Stimulated activated naive B cell treated with anti-CD40 and anti-IgM and Interleukin-4, amounts not matched to agents 10 μg/mL and 1 μg/mL and 100 μg/mL, for 72 hours (primary cell): ENCODE results near the gene PABPN1.

ENCODE experiments used
- ATAC-seq, 2 donors: fragments of 150-1000 bp; cut with Tn5 transposase; replicated peaks; 2 replicates each; pipeline ENCODE4 v1.10.0; 2021; ENCODE audit warnings: moderate library complexity in 1 of 2
- DNase-seq: peaks from one replicate; pipeline ENCODE4 v3.0.0; 2021
- H3K27ac Mint-ChIP-seq: one replicate; pipeline ENCODE4 v1.8.0; 2022; ENCODE audit warnings: mild to moderate bottlenecking, mixed read lengths
- H3K27me3 Mint-ChIP-seq, 2 donors: one replicate each; pipeline ENCODE4 v1.8.0; 2022; ENCODE audit warnings: mixed read lengths in 2 of 2
- H3K36me3 Mint-ChIP-seq, 2 donors: one replicate each; pipeline ENCODE4 v1.8.0; 2022; ENCODE audit warnings: mixed read lengths in 2 of 2, mild to moderate bottlenecking in 1 of 2
- H3K4me1 Mint-ChIP-seq, 2 donors: one replicate each; pipeline ENCODE4 v1.8.0; 2022; ENCODE audit warnings: mixed read lengths in 2 of 2, mild to moderate bottlenecking in 1 of 2
- H3K4me3 Mint-ChIP-seq, 2 donors: one replicate each; pipeline ENCODE4 v1.8.0; 2022; ENCODE audit warnings: mild to moderate bottlenecking in 2 of 2, mixed read lengths in 2 of 2, moderate library complexity in 1 of 2
- H3K9me3 Mint-ChIP-seq, 2 donors: one replicate each; pipeline ENCODE4 v1.8.0; 2022; ENCODE audit warnings: mixed read lengths in 2 of 2, mild to moderate bottlenecking in 1 of 2

Gene PABPN1

GRCh38 chr14:23297096-23297495 is 24.2 kb upstream of the PABPN1 start:
- ATAC-seq (no peak), DNase-seq (no peak)
- Mint-ChIP-seq H3K4me3 (no peak overlapping the region), H3K36me3 (peaks cover 12 to 26% of the 10 kb centered on the region in 2 donors), H3K27ac (no peak overlapping the region), H3K4me1 (peaks cover 18 to 34% of the 10 kb centered on the region in 2 donors), H3K27me3 (no peaks in the 10 kb centered on the region), H3K9me3 (no peaks in the 10 kb centered on the region)

- ATAC-seq (no peak), DNase-seq (no peak)
- no peak overlapping the region for H3K4me3 Mint-ChIP-seq
- no peaks in the 10 kb centered on the region for H3K9me3 Mint-ChIP-seq
- H3K27me3 Mint-ChIP-seq = no peaks in the 10 kb centered on the region
- H3K36me3 Mint-ChIP-seq = peaks cover 12 to 26% of the 10 kb centered on the region in 2 donors
- H3K27ac Mint-ChIP-seq = no peak overlapping the region
- peaks cover 21 to 38% of the 10 kb centered on the region in 2 donors for H3K4me1 Mint-ChIP-seq
These were observed 23.5 kb upstream of the PABPN1 start for GRCh38 chr14:23297611-23298277.

DNA sequence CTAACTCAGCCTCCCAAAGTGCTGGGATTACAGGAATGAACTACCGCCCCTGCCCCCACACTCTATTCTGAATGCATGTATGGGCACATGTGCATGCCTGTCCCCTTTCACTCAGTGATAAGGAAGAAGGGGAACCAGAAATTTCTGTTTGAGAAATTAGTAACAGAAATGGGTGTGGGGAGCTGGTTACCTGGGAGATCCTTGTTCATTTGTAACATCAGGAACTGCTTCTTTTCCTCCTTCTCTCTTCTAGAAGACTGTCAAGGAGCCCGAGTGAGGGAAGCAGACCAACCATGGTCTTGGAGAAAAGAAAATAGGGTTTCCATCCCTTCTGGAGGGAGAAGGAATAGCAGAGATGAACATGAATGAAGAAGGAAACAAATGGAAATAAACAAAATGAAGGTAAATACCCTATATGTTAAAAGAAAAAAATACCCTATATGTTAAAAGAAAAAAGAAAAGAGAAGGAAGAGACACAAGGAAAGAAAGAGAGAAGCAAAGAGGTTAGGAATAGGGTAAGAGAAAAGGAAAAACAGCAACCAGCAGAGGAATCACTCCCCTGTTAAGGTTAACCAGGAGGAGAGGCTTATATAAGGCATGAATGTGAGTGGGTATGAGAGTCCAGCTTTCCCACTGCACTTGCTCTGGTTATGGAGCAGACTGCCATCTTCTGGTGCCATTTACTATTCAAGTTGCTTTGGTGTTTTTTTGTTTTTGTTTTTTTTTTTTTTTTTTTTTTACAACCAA is 21.9 kb upstream of the PABPN1 start:
- Mint-ChIP-seq H3K36me3 (peaks cover 12 to 26% of the 10 kb centered on the region in 2 donors), H3K27ac (peak overlapping the region; percentile 70), H3K9me3 (no peaks in the 10 kb centered on the region), H3K27me3 (no peaks in the 10 kb centered on the region), H3K4me1 (peaks cover 22 to 45% of the 10 kb centered on the region in 2 donors), H3K4me3 (peak overlapping the region in 1 of 2 donors; percentile 4)
- DNase-seq (no peak), ATAC-seq (no peak)

- ATAC-seq = no peak
- H3K27ac Mint-ChIP-seq = peak overlapping the region; percentile 99
- H3K9me3 Mint-ChIP-seq = no peaks in the 10 kb centered on the region
- H3K4me3 Mint-ChIP-seq = peak overlapping the region; percentile 98
- peaks cover 17 to 37% of the 10 kb centered on the region in 2 donors for H3K4me1 Mint-ChIP-seq
- H3K27me3 Mint-ChIP-seq = no peaks in the 10 kb centered on the region
- H3K36me3 Mint-ChIP-seq = peaks cover 12 to 25% of the 10 kb centered on the region in 2 donors
- no peak for DNase-seq
These were observed 21.1 kb upstream of the PABPN1 start for GRCh38 chr14:23299986-23300686.

GRCh38 chr14:23300687-23301223 is 20.5 kb upstream of the PABPN1 start:
- Mint-ChIP-seq H3K9me3 (no peaks in the 10 kb centered on the region), H3K27me3 (no peaks in the 10 kb centered on the region), H3K4me1 (peaks cover 14 to 35% of the 10 kb centered on the region in 2 donors), H3K36me3 (peaks cover 9 to 20% of the 10 kb centered on the region in 2 donors), H3K27ac (peak overlapping the region; percentile 99), H3K4me3 (peak overlapping the region; percentile 98)
- DNase-seq (no peak), ATAC-seq (no peak)

DNA sequence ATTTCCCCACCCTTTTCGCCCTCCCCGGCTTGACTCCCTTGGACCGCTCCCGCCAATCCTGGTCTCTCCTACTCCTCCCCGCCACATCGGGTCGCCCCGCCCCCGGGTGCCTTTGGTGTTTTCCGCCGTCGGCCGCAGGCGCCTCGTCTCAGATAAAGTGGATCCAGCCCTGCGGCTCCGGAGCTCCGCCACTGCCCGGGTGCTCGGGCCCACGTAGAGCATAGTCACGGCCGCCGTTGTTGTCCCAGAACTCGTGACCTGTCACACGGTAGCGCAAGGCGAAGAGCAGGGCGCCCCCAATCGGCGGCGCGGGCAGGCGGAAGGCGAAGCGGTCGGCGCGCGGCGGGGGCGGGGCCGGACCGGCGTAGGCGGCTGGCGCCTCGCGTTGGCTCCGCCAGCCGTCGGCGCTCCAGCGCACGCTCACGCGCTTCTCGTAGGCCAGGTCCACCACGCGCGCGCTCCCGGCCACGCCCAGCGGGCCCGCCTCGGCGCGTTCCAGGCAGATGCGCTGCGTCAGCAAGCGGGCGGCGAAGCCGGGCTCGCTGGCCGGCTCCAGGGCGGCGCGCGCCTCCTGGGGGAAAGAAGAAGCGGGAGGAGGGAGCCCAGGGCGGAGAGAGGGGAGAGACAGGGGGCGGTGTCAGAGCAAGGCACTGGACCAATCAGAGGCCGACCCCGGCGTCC is 19.8 kb upstream of the PABPN1 start:
- ATAC-seq (peak; percentile 83), DNase-seq (peak; percentile 100)
- Mint-ChIP-seq H3K4me1 (peaks cover 14 to 42% of the 10 kb centered on the region in 2 donors), H3K36me3 (peaks cover 9 to 19% of the 10 kb centered on the region in 2 donors), H3K27ac (peak overlapping the region; percentile 99), H3K4me3 (peak overlapping the region; percentile 98 to 100), H3K27me3 (no peaks in the 10 kb centered on the region), H3K9me3 (no peaks in the 10 kb centered on the region)

GRCh38 chr14:23301969-23302289 is 19.3 kb upstream of the PABPN1 start:
- no peaks in the 10 kb centered on the region for H3K9me3 Mint-ChIP-seq
- H3K27me3 Mint-ChIP-seq = no peaks in the 10 kb centered on the region
- DNase-seq (no peak), ATAC-seq (peak; percentile 24)
- peak overlapping the region; percentile 98 for H3K27ac Mint-ChIP-seq
- H3K4me1 Mint-ChIP-seq = peaks cover 14 to 44% of the 10 kb centered on the region in 2 donors
- peak overlapping the region; percentile 98 to 100 for H3K4me3 Mint-ChIP-seq
- peaks cover 9 to 14% of the 10 kb centered on the region in 2 donors for H3K36me3 Mint-ChIP-seq

DNA sequence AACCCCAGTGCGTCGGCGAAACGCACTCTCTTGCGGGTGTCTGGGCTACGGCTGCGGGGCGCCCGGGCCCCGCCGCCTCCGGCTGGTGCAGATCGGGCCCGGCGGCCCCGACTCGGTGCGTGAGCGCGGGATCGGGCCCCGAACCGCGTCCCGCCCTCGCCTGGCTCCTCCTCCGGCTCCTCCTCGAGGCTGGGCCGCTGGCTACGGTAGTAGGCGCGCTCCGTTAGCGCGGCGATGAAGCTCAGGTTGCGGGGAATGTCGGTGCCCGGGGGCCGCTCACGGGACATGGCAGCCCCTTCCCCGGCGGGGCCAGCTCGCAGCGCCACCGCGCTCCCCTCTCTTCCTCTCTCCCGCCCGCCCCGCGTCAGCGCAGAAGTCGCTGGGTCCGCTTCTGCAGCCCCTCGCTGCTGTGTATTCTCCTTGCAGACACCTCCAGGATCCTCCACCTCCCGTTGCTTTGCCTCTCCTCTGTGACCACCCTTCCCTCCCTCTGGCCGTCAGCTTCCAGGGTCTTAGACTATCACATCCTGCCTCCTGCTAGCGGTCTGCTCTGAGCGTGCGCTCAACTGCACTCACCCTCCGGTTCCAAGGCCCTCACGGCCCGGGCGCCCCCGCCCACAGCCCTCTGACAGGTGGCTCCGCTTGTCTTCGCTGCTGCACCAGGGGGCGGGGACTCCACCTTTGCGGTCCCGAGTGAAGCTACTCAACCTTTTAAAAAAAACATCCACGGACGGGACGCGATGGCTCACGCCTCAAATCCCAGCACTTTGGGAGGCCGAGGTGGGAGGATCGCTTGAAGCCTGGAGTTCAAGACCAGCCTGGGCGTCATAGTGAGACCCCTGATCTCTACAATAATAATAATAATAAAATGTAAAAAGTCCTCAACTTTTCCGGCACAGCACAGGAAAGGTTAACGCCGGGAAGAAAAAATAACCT is 18.7 kb upstream of the PABPN1 start, which contains the start of gene PPP1R3E:
Gene PPP1R3E (minus strand): TSS at position 570 of the 936 bp plus-strand sequence. CDS start 283 bp downstream, at position 287.
- Mint-ChIP-seq H3K27me3 (no peaks in the 10 kb centered on the region), H3K27ac (peak within 1 kb of the TSS; percentile 99), H3K4me1 (peaks cover 18 to 50% of the 10 kb centered on the region in 2 donors), H3K9me3 (no peaks in the 10 kb centered on the region), H3K36me3 (peaks cover 6 to 13% of the 10 kb centered on the region in 2 donors), H3K4me3 (peak within 1 kb of the TSS; percentile 98 to 100)
- DNase-seq (peak; percentile 80), ATAC-seq (peak; percentile 44 to 45)

GRCh38 chr14:23306412-23307145 is 14.7 kb upstream of the PABPN1 start, which contains the start of gene BCL2L2:
BCL2L2 (plus strand) TSS chr14:23306833; CDS start chr14:23307768, 935 bp downstream.
- no peaks in the 10 kb centered on the region for H3K9me3 Mint-ChIP-seq
- H3K36me3 Mint-ChIP-seq = peaks cover 12 to 26% of the 10 kb centered on the region in 2 donors
- peak within 1 kb of the TSS; percentile 80 to 90 for H3K4me3 Mint-ChIP-seq
- H3K27ac Mint-ChIP-seq = peak within 1 kb of the TSS; percentile 93
- H3K27me3 Mint-ChIP-seq = no peaks in the 10 kb centered on the region
- DNase-seq (peak; percentile 48), ATAC-seq (peak; percentile 33 to 36)
- peaks cover 22 to 44% of the 10 kb centered on the region in 2 donors for H3K4me1 Mint-ChIP-seq

DNA sequence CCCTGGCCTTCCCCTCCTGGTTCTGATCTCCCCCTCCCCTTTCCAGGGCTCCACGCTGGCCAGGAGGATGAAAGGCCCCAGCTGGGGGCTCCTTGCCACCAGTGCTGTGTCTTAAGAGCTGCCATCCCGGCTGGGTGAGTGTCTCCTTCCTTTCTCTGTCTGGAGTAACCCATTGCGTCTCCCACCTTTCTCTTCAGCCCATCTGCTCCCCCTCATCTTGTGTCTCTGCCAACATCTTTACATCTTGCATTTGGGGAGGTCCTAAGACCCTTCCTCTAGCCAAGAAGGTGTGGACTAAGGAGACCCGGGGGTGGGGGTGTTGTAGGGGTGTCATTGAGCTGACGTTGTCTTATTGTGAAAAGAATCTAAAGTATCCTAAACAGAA is 14.1 kb upstream of the PABPN1 start:
- Mint-ChIP-seq H3K9me3 (no peaks in the 10 kb centered on the region), H3K4me3 (peak overlapping the region; percentile 80 to 90), H3K36me3 (peaks cover 12 to 26% of the 10 kb centered on the region in 2 donors), H3K27ac (peak overlapping the region; percentile 93), H3K27me3 (no peaks in the 10 kb centered on the region), H3K4me1 (peaks cover 20 to 44% of the 10 kb centered on the region in 2 donors)
- DNase-seq (no peak), ATAC-seq (no peak)

DNA sequence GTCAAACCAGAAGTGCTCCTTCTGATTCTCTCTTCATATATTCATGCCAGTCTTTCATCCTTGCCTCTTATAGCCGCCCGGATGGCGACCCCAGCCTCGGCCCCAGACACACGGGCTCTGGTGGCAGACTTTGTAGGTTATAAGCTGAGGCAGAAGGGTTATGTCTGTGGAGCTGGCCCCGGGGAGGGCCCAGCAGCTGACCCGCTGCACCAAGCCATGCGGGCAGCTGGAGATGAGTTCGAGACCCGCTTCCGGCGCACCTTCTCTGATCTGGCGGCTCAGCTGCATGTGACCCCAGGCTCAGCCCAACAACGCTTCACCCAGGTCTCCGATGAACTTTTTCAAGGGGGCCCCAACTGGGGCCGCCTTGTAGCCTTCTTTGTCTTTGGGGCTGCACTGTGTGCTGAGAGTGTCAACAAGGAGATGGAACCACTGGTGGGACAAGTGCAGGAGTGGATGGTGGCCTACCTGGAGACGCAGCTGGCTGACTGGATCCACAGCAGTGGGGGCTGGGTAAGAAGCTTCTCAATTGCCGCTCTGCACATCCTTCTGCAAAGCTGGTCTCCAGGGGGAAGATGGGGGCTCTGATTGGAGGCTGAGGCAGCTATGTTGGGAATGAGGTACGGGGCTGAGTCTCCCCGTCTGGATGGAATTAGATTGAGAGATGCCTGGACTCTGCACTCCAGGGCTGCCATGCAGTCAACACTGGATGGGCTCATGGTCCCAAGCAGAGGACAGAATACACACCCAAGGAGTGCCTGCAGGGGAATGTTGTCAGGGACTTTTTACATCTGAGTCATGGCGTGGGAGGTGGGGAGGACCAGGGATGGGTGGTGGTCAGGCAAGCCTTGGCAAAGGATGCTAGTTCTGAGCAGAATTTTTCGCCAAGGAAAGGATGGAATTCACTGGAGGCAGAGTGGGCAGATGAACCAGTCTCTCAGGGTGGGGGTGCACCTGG is 13.3 kb upstream of the PABPN1 start:
- DNase-seq (no peak), ATAC-seq (no peak)
- Mint-ChIP-seq H3K27me3 (no peaks in the 10 kb centered on the region), H3K4me3 (peak overlapping the region; percentile 80 to 90), H3K9me3 (no peaks in the 10 kb centered on the region), H3K4me1 (peaks cover 17 to 38% of the 10 kb centered on the region in 2 donors), H3K27ac (no peak overlapping the region), H3K36me3 (peaks cover 12 to 26% of the 10 kb centered on the region in 2 donors)
